AG04450 (cell line): ENCODE results near the gene PCED1B. TPM values are rescaled to one million over a fixed set of nuclear protein-coding genes. Genes with fewer than 3 reads are reported as not detected.

Source experiments
- CTCF ChIA-PET: fragments of 300-600, 350-600 bp; formaldehyde crosslinking; extraction: SDS; loops from one replicate; lab custom pipeline; 2022; ENCODE audit warnings: antibody characterized with exemption, inconsistent platforms; lab: Charles Lee
- POLR2A ChIA-PET: fragments of 350-600 bp; formaldehyde crosslinking; extraction: SDS; loops from one replicate; lab custom pipeline; 2021; ENCODE audit warnings: antibody characterized with exemption, inconsistent platforms; lab: Yijun Ruan, JAX
- DNase-seq: peaks from one replicate; pipeline ENCODE4 v3.0.0-alpha.2; 2011; ENCODE audit warnings: low read depth, low spot score
- H3K27ac ChIP-seq: one replicate; pipeline ENCODE4 v1.5.1; 2012; ENCODE audit warnings: low read depth, low read length, control low read depth
- H3K27me3 ChIP-seq: one replicate; pipeline ENCODE4 v1.6.0; 2012; ENCODE audit warnings: low read length; ENCODE audit not compliant: control insufficient read depth, insufficient read depth
- H3K4me3 ChIP-seq: 2 replicates; pipeline ENCODE4 v1.5.1; 2011; ENCODE audit warnings: mild to moderate bottlenecking, low read depth, low read length, control low read depth
- H3K9me3 ChIP-seq: 2 replicates; pipeline ENCODE4 v1.5.1; 2012; ENCODE audit warnings: low read length; ENCODE audit not compliant: control insufficient read depth, insufficient read depth
- polyA plus RNA-seq: library from polyadenylated mRNA; depleted of rRNA; stranded (reverse); fragments of >200 nt; gene quantifications from 2 replicates; pipeline ENCODE4 v1.2.3, GENCODE V29; 2011
- TF ChIP-seq, protein P1 (sequence below): IDR thresholded peaks from 2 replicates; pipeline ENCODE4 v1.5.1; 2011; ENCODE audit warnings: low read depth, low read length, control low read depth, inconsistent platforms

PCED1B gene
- polyA plus RNA-seq, 1 experiment = 0.88 TPM

DNA sequence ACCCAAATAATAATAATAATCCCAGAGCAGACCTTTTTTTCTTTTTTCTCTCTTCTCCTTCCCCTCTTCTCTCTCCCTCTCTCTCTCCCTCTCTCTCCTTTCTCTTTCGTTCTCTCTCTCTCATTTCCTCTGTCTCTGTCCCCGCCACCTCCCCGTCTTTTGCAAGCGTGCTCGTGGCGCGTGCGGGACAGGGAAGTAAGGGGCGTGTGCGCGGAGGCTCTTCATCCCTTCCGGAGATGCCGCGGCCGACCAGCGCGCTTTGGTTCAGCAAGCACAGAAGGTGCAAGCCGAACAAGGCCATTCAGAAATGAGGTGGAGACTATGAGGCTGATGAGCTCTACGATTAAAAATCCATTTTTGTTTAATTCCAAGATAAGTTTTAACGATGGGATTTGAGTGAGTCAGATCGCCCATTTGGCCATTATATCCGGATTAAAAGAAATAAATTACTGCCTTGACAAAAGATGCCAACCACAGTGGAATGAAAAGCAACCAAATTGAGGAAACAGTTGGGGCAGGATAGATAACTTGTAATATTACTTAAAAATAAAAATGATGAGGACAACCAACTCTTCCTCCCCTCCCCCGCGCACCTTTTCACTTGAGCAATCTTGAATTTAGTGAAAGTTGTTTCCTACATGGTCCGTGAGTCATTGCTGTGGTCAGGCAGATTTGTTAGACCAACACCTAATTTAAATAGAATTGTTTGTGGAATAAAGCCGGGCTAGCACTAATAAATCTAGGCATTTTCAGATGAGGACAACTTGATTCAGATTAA is 1.5 kb downstream of the PCED1B start:
- peak overlapping the region; percentile 80 for H3K4me3 ChIP-seq
- H3K27me3 ChIP-seq = no peaks in the 10 kb centered on the region
- ChIA-PET POLR2A (interaction anchor here (0.5 to 1.2 kb wide), 2 partner anchors 240 to 297 kb away, joined by 3 read pairs; no protein-coding TSS in a partner anchor), CTCF (no interaction called here)
- DNase-seq = no peak
- H3K27ac ChIP-seq = peak overlapping the region; percentile 78
- no peaks in the 10 kb centered on the region for H3K9me3 ChIP-seq
- TF ChIP-seq, protein P1, sequence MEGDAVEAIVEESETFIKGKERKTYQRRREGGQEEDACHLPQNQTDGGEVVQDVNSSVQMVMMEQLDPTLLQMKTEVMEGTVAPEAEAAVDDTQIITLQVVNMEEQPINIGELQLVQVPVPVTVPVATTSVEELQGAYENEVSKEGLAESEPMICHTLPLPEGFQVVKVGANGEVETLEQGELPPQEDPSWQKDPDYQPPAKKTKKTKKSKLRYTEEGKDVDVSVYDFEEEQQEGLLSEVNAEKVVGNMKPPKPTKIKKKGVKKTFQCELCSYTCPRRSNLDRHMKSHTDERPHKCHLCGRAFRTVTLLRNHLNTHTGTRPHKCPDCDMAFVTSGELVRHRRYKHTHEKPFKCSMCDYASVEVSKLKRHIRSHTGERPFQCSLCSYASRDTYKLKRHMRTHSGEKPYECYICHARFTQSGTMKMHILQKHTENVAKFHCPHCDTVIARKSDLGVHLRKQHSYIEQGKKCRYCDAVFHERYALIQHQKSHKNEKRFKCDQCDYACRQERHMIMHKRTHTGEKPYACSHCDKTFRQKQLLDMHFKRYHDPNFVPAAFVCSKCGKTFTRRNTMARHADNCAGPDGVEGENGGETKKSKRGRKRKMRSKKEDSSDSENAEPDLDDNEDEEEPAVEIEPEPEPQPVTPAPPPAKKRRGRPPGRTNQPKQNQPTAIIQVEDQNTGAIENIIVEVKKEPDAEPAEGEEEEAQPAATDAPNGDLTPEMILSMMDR = no peak

DNA sequence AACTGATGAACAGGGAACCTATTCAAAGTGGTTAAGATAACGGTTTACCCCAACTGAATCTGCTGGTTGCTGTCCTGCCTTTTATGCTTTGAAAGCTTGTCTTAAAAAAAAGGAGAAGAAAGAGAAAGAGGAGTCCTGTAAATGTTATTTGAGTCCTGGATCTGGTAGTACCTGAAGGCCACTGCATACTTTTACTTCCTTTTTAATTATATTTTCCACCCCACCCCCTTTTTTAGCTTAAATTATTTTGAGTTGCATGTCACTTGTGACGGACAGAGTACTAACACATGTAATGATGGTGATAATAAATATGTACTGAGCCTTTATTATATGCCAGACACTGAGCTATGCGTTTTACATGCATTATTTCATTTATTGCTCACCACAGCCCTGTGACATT is 2.9 kb downstream of the PCED1B start:
- DNase-seq = no peak
- POLR2A ChIA-PET = interaction anchor here (2.3 kb wide), 1 partner anchor 13 kb away, joined by 8 read pairs; no protein-coding TSS in a partner anchor
- TF ChIP-seq, protein P1 = no peak
- H3K9me3 ChIP-seq = no peaks in the 10 kb centered on the region
- H3K27me3 ChIP-seq = no peaks in the 10 kb centered on the region
- no peak overlapping the region for H3K4me3 ChIP-seq
- CTCF ChIA-PET = interaction anchor here (0.6 to 1.4 kb wide), 3 partner anchors 50 to 226 kb away, joined by 3 to 5 read pairs (median 4); no protein-coding TSS in a partner anchor
- no peak overlapping the region for H3K27ac ChIP-seq

- Histone ChIP-seq H3K9me3 (no peaks in the 10 kb centered on the region), H3K4me3 (no peak overlapping the region), H3K27ac (peak overlapping the region; percentile 24), H3K27me3 (no peaks in the 10 kb centered on the region)
- POLR2A ChIA-PET = interaction anchor here (1.1 to 2.3 kb wide), 2 partner anchors 12 to 225 kb away, joined by 3 to 8 read pairs; no protein-coding TSS in a partner anchor
- peak; percentile 57 for DNase-seq
- TF ChIP-seq, protein P1 = no peak
- CTCF ChIA-PET = interaction anchor here (0.6 to 1.4 kb wide), 3 partner anchors 51 to 225 kb away, joined by 3 to 5 read pairs (median 4); no protein-coding TSS in a partner anchor
These were observed 3.6 kb downstream of the PCED1B start for GRCh38 chr12:47082796-47083621.

DNA sequence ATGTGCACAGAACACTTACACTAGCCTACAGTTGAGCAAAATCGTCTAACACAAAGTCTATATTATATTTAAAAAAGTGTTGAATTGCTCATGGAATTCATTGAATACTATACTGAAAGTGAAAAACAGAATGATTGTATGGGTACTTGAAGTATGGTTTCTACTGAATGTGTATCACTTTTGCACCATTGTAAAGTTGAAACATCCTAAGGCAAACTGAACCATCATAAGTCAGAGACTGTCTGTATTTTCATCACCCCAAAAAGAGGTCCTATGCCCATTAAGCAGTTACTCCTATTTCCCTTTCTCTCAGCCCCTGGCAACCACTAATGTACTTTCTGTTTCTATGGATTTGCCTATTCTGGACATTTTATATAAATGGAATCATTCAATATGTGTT is 4.8 kb downstream of the PCED1B start:
- ChIA-PET CTCF (no interaction called here), POLR2A (interaction anchor here (2.3 kb wide), 1 partner anchor 11 kb away, joined by 8 read pairs; no protein-coding TSS in a partner anchor)
- TF ChIP-seq, protein P1 = no peak
- no peak for DNase-seq
- no peaks in the 10 kb centered on the region for H3K27me3 ChIP-seq
- no peaks in the 10 kb centered on the region for H3K9me3 ChIP-seq
- H3K4me3 ChIP-seq = no peak overlapping the region
- H3K27ac ChIP-seq = no peak overlapping the region
